Fibroblast of pulmonary artery (primary cell): ENCODE results near the gene UBE2L5.

Source experiments
- DNase-seq: peaks from one replicate; pipeline ENCODE4 v3.0.0-alpha.2; 2010; ENCODE audit warnings: low read depth
- H3K4me3 ChIP-seq: replicated peaks from 2 replicates; pipeline ENCODE4 v1.5.1; 2011; ENCODE audit warnings: low read depth, mild to moderate bottlenecking, control low read depth, low read length, moderate library complexity
- TF ChIP-seq, protein P1 (sequence below): IDR thresholded peaks from 2 replicates; pipeline ENCODE4 v1.5.1; 2011; ENCODE audit warnings: mild to moderate bottlenecking, control low read depth, low read length, inconsistent platforms; ENCODE audit errors: missing control alignments

Gene UBE2L5

DNA sequence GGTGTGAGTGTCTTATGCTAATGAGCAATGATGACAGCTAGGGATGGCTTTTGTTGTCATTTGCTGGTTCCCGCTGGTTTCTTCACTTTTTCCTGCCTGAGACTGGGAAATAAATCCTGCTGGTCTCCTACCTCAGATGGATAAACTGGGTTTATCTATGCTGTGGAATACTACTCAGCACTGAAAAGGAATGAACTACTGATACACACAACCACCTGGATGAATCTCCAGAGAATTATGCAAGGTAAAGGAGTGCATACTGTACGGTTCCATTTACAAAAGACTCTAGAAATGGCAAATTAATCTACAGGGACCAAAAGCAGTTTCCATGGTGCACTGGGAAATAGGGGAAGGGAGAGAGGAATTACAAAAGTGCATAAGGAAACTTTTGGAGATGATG is 41.2 kb upstream of the UBE2L5 start:
- H3K4me3 ChIP-seq = no peak overlapping the region
- DNase-seq = no peak
- TF ChIP-seq, protein P1, sequence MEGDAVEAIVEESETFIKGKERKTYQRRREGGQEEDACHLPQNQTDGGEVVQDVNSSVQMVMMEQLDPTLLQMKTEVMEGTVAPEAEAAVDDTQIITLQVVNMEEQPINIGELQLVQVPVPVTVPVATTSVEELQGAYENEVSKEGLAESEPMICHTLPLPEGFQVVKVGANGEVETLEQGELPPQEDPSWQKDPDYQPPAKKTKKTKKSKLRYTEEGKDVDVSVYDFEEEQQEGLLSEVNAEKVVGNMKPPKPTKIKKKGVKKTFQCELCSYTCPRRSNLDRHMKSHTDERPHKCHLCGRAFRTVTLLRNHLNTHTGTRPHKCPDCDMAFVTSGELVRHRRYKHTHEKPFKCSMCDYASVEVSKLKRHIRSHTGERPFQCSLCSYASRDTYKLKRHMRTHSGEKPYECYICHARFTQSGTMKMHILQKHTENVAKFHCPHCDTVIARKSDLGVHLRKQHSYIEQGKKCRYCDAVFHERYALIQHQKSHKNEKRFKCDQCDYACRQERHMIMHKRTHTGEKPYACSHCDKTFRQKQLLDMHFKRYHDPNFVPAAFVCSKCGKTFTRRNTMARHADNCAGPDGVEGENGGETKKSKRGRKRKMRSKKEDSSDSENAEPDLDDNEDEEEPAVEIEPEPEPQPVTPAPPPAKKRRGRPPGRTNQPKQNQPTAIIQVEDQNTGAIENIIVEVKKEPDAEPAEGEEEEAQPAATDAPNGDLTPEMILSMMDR = no peak

DNA sequence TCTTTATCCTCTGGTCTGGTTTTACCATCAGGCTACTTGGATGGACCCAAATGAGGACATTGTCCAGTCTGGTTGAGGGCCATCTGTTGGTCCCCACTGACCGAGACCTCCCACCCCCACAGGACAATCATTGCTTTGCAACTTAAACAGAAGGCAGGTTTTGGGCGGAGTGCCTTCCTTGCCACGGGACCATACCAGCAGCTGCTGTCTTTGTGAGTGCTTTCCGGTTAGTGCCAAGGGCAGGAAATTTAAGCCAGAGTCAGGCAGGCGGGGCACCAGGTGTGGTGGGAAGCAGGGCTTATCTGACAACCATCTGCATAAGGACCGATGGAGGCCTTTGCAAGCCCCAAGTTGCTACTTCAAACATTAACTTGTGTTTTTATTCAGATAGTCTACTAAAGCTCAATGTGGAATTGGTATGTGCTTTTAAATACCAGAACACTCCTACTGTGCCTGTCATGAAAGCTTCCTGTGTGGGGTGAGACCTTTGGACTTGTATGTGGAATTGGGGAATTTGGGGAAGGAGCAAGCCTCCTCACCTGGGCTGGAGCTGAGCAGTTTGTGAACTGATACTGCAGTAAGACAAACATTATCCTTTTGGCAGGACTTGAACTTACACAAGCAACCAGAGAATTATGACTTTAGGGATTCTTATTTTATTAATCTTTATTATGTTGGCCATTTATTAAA is 39.3 kb upstream of the UBE2L5 start:
- TF ChIP-seq, protein P1 = no peak
- DNase-seq = no peak
- H3K4me3 ChIP-seq = no peak overlapping the region

DNA sequence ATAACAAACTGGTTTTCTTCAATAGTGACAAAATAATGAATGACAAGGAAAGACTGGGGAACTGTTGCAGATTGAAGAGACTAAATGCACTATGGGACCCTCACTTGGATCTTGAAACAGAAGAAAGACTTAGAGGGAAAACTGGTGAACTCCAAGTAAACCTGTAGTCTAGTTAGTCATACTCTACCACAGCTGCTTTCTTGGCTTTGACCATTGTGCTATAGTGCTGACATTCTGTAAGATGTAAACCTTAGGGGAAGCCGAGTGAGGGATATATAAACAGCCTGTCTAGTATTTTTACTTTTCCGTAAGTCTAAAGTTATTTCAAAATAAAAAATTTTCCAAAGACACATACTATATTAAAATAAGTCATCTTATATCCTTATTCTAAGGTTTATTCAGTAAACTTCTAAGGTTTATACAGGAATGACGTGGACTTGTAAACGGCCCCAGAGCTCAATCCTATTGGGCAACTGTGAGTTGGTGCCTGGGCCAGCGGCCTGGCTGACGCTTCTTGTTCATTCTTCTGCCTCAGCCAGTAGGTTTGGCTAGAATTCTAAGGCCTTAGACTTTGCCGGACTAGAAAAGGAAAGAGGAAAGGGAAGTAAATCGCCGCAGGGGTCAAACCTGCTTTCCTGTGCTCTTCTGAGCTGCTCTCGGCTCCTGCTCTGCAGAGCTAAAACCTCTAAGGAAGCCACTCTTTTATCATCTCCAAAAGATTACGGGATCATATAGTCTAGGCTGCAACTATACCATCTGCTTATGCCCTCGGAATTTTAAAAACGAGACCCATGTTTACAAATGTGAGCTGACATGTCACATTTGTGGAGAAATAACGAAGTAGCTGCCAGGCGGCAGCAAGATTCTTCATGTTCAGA is 33.6 kb upstream of the UBE2L5 start:
- no peak overlapping the region for H3K4me3 ChIP-seq
- TF ChIP-seq, protein P1 = no peak
- peak; percentile 21 for DNase-seq

DNA sequence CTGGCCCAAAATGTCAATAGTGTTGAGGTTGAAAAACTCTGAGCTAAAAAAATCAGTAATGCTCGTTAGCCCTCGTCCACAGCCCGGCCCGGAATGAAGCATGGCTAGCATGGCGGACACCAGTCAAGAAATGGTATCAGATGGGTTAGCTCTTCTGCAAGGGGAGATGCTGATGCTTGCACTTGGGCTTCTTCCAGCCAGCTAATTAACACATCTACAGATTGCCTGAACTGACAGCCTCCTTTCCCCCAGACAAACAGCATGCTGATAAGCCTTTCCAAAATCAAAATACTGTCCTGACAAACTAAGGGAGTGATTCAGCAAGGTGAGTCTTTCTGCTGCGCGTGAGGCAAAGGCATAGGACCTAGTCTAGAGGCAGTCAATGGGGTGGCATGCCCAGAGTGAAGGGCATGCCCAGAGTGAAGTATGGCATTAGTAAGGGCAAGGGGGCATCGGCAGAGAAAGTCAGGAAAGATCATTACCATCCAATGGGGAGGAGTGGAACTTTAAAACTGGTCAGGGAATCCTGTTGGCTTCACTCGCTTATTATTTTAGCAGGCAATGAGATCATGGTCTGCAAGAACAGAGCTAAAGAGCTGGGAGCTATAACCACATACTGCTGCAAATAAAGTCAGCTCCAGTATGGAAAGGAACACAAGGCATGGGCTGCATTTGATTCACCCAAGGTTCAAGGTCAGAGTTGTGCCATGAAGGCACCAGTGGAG is 30.2 kb upstream of the UBE2L5 start:
- TF ChIP-seq, protein P1 = no peak
- H3K4me3 ChIP-seq = no peak overlapping the region
- DNase-seq = no peak

DNA sequence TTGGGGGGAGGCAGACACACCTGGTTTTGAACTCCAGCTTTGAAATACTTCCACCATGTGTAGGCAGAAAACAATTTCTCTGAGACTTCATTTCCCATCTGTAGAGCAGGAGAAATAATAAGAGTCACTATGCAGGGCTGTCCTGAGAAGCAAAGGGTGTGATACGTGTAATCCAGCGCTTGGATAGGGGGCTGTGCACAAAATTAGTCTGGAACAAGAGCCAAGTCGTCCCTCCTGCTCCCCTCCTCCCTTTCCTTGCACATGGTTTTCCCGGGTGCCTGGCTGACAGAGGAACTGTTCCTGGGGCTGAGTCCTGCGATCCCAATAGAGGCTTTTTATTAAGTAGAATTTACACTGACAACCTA is 29.6 kb upstream of the UBE2L5 start:
- no peak for DNase-seq
- TF ChIP-seq, protein P1 = no peak
- H3K4me3 ChIP-seq = no peak overlapping the region

DNA sequence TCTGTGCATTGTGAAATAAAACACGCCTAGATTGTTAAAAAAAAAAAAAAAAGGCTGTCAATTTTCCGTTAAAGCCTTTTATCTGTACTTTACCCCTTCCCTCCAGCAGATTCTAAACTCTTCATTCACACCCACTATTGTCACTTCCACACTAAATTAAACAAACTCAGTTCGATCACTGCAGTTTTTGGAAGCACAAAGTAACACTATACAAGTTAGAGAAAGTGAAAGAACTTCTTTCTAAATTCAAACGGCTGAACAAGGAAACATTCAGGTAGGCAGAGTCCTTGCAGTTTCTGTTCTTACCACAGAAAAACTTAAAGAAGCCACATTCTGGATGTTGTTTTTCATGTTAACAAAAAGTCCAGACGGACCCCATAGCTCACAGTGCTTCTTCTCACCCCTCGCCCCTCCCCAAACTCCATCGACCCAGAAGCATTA is 27.5 kb upstream of the UBE2L5 start:
- TF ChIP-seq, protein P1 = no peak
- peak overlapping the region; percentile 58 for H3K4me3 ChIP-seq
- DNase-seq = peak; percentile 17
